A673 (cell line): ENCODE measurements around the gene MAP3K7.

Experiments
- EZH2 ChIP-seq: fragments of 200-600 bp; sonication (generic); IDR thresholded peaks from 2 replicates; pipeline ENCODE4 v1.6.1; 2017; ENCODE audit warnings: borderline replicate concordance, low read depth, mild to moderate bottlenecking, mixed read lengths, antibody characterized with exemption, low read length; ENCODE audit not compliant: poor library complexity, severe bottlenecking
- TF ChIP-seq, protein P1 (sequence below): fragments of 300-800, 200-600 bp; sonication (generic); conservative IDR thresholded peaks from 2 replicates; pipeline ENCODE4 v1.5.1; 2017; ENCODE audit warnings: low read depth, mild to moderate bottlenecking, antibody characterized with exemption, low read length, moderate library complexity, mixed read lengths

DNA sequence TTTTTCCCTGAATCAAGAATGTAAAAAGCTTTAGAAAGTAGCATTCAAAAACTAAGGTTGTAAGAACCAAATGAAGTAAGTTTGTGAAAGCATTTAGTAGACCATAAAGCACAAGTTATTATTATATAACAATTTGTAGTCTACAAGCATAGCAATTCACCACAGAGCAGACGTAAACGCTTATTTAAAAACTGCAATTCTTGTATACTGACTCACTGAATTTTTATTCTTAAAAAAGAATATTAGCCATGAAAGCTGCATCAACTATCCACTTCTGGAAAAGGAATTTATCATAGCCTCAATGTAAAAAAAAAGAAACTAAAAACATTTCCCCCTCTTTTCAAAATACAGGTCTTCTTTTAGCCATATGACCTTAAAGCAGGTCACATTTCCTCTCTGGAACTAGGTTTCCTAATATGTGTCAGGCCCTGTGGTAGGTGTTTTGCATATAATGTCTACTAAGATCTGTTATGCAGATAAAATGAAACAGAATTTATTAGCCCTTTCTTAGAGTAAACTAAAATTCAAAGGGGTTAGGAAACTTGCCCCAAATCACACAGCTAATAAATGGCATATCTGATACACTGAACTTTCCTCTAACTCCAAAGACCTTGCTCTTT is 2.1 kb downstream of the MAP3K7 start:
- TF ChIP-seq, protein P1, sequence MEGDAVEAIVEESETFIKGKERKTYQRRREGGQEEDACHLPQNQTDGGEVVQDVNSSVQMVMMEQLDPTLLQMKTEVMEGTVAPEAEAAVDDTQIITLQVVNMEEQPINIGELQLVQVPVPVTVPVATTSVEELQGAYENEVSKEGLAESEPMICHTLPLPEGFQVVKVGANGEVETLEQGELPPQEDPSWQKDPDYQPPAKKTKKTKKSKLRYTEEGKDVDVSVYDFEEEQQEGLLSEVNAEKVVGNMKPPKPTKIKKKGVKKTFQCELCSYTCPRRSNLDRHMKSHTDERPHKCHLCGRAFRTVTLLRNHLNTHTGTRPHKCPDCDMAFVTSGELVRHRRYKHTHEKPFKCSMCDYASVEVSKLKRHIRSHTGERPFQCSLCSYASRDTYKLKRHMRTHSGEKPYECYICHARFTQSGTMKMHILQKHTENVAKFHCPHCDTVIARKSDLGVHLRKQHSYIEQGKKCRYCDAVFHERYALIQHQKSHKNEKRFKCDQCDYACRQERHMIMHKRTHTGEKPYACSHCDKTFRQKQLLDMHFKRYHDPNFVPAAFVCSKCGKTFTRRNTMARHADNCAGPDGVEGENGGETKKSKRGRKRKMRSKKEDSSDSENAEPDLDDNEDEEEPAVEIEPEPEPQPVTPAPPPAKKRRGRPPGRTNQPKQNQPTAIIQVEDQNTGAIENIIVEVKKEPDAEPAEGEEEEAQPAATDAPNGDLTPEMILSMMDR = no peak
- no peak for TF ChIP-seq EZH2
